Lower leg skin (tissue), 3 donors: ENCODE results near the gene C3orf85.

ENCODE experiments used
- POLR2A ChIP-seq, 2 donors: fragments of 450-650 bp; IDR thresholded peaks; one replicate each; pipeline ENCODE4 v1.6.1; 2016 to 2017; ENCODE audit warnings: antibody characterized with exemption in 2 of 2, mild to moderate bottlenecking in 1 of 2, moderate library complexity in 1 of 2
- TF ChIP-seq, protein P1 (sequence below), 3 donors: fragments of 450-650 bp; IDR thresholded peaks; one replicate each; pipeline ENCODE4 v1.5.1; 2016; ENCODE audit warnings: antibody characterized with exemption in 3 of 3, mild to moderate bottlenecking in 3 of 3, moderate library complexity in 2 of 3

DNA sequence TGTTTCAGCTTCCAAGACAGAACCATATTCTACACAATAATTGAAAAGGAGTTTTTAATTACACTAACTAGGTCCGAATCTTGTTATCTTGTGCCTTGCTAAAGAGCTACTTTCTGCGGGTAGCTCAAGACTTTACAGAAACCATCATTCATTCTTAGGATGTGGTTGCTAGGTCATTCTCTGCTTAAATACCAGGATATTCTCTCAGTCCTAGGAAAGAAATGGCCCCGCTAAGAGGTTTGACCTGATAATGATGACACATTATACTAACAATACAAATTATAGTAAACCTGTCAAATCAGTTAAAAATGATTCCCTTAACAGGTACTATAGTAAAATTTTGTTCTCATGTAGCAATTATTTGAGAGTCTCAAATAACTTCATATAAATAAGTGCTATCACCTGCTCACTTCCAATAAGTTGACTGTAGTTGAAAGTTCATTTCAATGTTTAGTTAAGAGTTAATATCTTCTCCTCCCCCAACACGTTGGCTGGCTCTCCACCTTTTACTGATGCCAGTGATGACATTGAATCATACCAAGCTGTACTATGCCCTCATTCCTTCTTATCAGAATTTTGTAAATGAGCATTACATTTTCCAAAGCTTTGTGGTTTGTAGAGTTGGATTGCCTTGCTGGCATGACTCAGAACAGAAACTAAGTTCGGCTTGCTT, 3.6 kb upstream of the C3orf85 start:
- TF ChIP-seq, protein P1, sequence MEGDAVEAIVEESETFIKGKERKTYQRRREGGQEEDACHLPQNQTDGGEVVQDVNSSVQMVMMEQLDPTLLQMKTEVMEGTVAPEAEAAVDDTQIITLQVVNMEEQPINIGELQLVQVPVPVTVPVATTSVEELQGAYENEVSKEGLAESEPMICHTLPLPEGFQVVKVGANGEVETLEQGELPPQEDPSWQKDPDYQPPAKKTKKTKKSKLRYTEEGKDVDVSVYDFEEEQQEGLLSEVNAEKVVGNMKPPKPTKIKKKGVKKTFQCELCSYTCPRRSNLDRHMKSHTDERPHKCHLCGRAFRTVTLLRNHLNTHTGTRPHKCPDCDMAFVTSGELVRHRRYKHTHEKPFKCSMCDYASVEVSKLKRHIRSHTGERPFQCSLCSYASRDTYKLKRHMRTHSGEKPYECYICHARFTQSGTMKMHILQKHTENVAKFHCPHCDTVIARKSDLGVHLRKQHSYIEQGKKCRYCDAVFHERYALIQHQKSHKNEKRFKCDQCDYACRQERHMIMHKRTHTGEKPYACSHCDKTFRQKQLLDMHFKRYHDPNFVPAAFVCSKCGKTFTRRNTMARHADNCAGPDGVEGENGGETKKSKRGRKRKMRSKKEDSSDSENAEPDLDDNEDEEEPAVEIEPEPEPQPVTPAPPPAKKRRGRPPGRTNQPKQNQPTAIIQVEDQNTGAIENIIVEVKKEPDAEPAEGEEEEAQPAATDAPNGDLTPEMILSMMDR (IDR thresholded peaks at IDR 0.05) = no peak
- no peak for TF ChIP-seq POLR2A (IDR thresholded peaks at IDR 0.05)
